BJ (cell line): ENCODE results near the gene C11orf24. TPM values are rescaled to one million over a fixed set of nuclear protein-coding genes. Genes with fewer than 3 reads are reported as not detected.

Experiments
- CTCF ChIA-PET: fragments of 350-600 bp; formaldehyde crosslinking; extraction: SDS; loops from one replicate; lab custom pipeline; 2021; ENCODE audit warnings: antibody characterized with exemption, inconsistent platforms; lab: Yijun Ruan, JAX
- POLR2A ChIA-PET: fragments of 300-600 bp; sonication (Branson Sonifier 250); formaldehyde crosslinking; extraction: SDS; loops from one replicate; lab custom pipeline; 2021; ENCODE audit warnings: antibody characterized with exemption; lab: Charles Lee
- DNase-seq: peaks from one replicate; pipeline ENCODE4 v3.0.0-alpha.2; 2011; ENCODE audit warnings: low read depth
- H3K27me3 ChIP-seq: 2 replicates; pipeline ENCODE4 v1.6.0; 2011; ENCODE audit warnings: low read length; ENCODE audit not compliant: control insufficient read depth, insufficient read depth
- H3K36me3 ChIP-seq: 2 replicates; pipeline ENCODE4 v1.5.1; 2011; ENCODE audit warnings: low read length; ENCODE audit not compliant: control insufficient read depth, insufficient read depth
- H3K4me3 ChIP-seq: 2 replicates; pipeline ENCODE4 v1.5.1; 2011; ENCODE audit warnings: low read depth, mild to moderate bottlenecking, control low read depth, low read length
- CTCF ChIP-seq: IDR thresholded peaks from 2 replicates; pipeline ENCODE4 v1.5.1; 2011; ENCODE audit warnings: low read depth, mild to moderate bottlenecking, control low read depth, inconsistent platforms, low read length, moderate library complexity; ENCODE audit not compliant: insufficient read depth
- polyA plus RNA-seq: library from polyadenylated mRNA; depleted of rRNA; stranded (reverse); fragments of >200 nt; gene quantifications from 2 replicates; pipeline ENCODE4 v1.2.3, GENCODE V29; 2011

C11orf24 gene
- polyA plus RNA-seq, 1 experiment = 97.3 TPM

- no peaks in the 10 kb centered on the region for H3K36me3 ChIP-seq
- DNase-seq = no peak
- no peaks in the 10 kb centered on the region for H3K27me3 ChIP-seq
- ChIA-PET POLR2A (no interaction called here), CTCF (interaction anchor here (0.9 kb wide), 1 partner anchor 11 kb away, joined by 3 read pairs; no protein-coding TSS in a partner anchor)
- no peak overlapping the region for H3K4me3 ChIP-seq
- TF ChIP-seq CTCF = no peak
These were observed 29.2 kb downstream of the C11orf24 start for GRCh38 chr11:68242616-68243015.

DNA sequence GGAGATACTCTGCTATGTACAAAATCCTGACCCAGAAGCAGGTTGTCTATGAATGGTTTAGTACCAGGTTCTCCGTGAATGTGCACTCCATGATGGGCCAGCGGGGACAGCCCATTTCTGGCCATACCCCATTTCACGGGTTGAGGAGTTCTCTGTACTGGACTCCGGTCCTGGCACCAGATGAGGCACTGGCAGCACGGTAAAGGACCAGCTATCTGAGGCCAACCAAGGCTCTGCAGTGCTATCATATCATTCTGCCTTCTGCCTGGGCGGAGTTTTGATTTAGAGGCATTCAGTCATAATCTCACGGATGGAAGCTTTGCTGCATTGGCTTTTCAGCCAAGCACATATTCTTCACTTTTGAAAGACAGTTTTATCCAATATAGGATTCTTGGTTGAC, 40.2 kb downstream of the C11orf24 start:
- H3K27me3 ChIP-seq = peaks cover 5% of the 10 kb centered on the region
- no peak overlapping the region for H3K4me3 ChIP-seq
- no peak for TF ChIP-seq CTCF
- ChIA-PET CTCF (interaction anchor here (1.0 kb wide), 1 partner anchor 11 kb away, joined by 3 read pairs; no protein-coding TSS in a partner anchor), POLR2A (no interaction called here)
- H3K36me3 ChIP-seq = no peaks in the 10 kb centered on the region
- no peak for DNase-seq

- no peak overlapping the region for H3K4me3 ChIP-seq
- TF ChIP-seq CTCF = no peak
- peaks cover 6% of the 10 kb centered on the region; the same call in 1 of the 2 replicates for H3K27me3 ChIP-seq
- DNase-seq = no peak
- POLR2A ChIA-PET = no interaction called here
- CTCF ChIA-PET = no interaction called here
- H3K36me3 ChIP-seq = no peaks in the 10 kb centered on the region
These were observed 42.2 kb downstream of the C11orf24 start for GRCh38 chr11:68229601-68230000.

DNA sequence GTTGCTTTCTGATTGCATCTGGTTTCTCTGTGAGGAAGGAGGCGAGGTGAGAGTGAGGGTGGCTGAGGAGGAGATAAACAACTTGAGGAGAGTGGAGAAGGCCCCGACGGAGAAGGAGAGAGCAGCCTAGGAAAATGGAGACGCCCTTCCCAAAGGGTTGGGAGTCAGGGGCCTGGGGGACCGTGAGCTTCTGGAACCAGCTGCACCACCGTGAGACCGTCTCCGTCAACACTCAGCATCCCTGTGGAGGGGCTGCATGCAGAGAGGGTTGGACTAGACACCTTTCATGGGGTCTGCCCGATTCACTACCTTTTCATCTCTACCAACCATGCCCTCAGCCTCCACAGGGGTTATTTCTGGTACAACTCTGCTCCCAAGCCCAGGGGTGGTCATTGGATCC, 45.4 kb downstream of the C11orf24 start:
- H3K27me3 ChIP-seq = peaks cover 6% of the 10 kb centered on the region; the same call in 1 of the 2 replicates
- CTCF ChIA-PET = no interaction called here
- no peak for DNase-seq
- no peak for TF ChIP-seq CTCF
- H3K36me3 ChIP-seq = no peaks in the 10 kb centered on the region
- H3K4me3 ChIP-seq = no peak overlapping the region
- POLR2A ChIA-PET = no interaction called here

DNA sequence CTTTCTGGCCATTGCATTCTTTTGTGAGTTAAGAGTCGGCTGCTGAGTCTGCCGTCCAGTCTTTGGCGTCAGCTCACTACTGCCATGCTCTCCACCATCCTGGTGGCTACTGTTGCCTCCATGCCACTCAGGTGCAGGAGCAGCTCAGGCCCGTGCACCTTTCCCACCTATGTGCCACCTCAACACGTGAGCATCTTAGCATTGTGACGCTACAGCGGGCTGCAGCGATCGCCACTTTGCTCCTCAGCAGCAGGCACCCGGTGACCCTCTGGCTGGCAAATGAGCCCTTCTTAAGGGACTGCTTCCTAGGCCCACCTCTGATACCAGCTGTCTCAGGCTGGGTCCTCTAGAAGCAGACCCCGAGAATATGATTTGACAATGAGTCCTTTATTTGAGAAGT, 47.2 kb downstream of the C11orf24 start:
- no peaks in the 10 kb centered on the region for H3K36me3 ChIP-seq
- H3K27me3 ChIP-seq = peaks cover 6% of the 10 kb centered on the region; the same call in 1 of the 2 replicates
- ChIA-PET CTCF (no interaction called here), POLR2A (no interaction called here)
- no peak for DNase-seq
- no peak overlapping the region for H3K4me3 ChIP-seq
- TF ChIP-seq CTCF = no peak
